Sciatic nerve (tissue), 2 donors: ENCODE measurements around the gene UFSP2. TPM values are rescaled to one million over a fixed set of nuclear protein-coding genes. Genes with fewer than 3 reads are reported as not detected.
"Not testable (repeated sequence)": the region's sequence is repeated elsewhere in the genome, so short reads cannot be mapped to it uniquely, and the experiment has no call there.

Experiments
- ATAC-seq: fragments of 200-7000 bp; cut with Tn5 transposase; one replicate; pipeline ENCODE4 v1.9.1; 2020; ENCODE audit warnings: mild to moderate bottlenecking, moderate library complexity
- DNase-seq: peaks from one replicate; pipeline ENCODE4 v3.0.0-alpha.2; 2020; ENCODE audit warnings: low spot score
- intact Hi-C: fragments of 100-400 bp; cut with DNase I; formaldehyde crosslinking; loops from one replicate; pipeline ENCODE4 v1.14.2; 2022
- total RNA-seq: library from RNA; stranded (reverse); fragmentation: NEBNext Ultra II Directional; extraction: Animal tissue kit (Norgen Biotek cat#: 25700); gene quantifications from one replicate; pipeline ENCODE4 v1.2.1, GENCODE V29; 2021
- donor health status: DM: no; HTN: no; CAD: no.
- donor health status: DM: no; HTN: no; CAD: no.

The UFSP2 gene
- total RNA-seq, 1 donor from 2014 or later: 38.9 TPM

DNA sequence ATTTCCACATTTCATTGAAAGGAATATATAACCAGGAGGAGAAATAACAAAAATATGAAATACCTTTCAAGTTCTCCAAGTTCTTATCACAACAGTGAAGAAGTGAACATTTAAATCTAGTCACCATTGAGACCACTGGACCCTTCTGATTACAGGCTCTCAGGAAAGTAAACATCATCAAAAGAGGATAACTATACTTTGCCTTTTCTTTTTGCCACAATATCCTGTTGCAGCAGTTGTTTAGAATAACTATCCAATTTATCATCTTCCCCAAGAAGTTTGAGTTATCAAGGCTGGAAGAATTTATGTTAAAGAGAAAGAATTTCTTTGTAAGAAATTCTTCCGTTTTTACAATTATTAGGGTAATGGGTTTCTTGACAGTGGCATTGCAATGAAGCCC, 33.6 kb downstream of the UFSP2 start:
- DNase-seq (no peak), ATAC-seq (no peak)
- intact Hi-C loops: no loop called here

DNA sequence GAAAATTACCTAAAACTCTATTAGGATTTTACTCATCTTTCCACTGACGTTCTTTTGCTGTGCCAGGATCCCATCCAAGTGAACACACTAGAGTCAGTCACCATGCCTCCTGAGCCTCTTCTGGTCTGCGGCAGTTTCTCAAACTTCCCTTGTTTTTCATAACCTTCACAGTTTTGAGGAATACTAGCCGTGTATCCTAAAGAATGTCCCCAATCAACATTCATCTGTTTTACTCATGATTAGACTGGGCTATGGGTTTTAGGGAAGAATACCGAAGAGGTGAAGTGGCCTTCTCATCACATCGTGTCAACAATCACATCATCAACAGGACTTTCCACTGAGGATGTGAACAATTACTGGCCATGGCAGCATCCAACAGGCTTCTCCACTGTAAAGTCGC, 34.8 kb downstream of the UFSP2 start:
- DNase-seq: no peak
- ATAC-seq: no peak
- intact Hi-C loops: no loop called here

GRCh38 chr4:185387957-185388356, 37.8 kb downstream of the UFSP2 start:
- ATAC-seq (no peak), DNase-seq (no peak)

DNA sequence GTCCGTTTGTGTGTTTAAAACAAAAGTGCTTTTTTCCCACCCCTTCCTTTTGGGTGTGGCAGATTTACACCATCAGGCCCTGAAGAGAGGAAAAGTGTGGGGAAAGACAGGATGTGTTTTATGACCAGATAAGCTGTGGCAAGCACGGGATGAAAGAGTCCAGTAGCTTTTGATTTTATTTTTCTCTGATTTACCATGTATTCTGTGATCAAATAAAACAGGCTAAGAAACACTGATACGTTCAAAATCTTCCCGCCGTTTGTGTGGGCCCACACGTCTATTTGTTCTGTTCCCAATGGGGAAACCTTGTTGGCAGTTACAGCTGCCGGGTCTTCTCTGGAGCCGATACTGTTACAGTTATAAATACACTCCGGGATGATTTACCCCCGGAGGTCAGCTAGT, 40.8 kb downstream of the UFSP2 start:
- intact Hi-C loops: no loop called here
- no peak for DNase-seq
- ATAC-seq: peak; percentile 66

More at GRCh38 chr4:185387957-185388356, 37.8 kb downstream of the UFSP2 start:
- intact Hi-C loops: no loop called here

DNA sequence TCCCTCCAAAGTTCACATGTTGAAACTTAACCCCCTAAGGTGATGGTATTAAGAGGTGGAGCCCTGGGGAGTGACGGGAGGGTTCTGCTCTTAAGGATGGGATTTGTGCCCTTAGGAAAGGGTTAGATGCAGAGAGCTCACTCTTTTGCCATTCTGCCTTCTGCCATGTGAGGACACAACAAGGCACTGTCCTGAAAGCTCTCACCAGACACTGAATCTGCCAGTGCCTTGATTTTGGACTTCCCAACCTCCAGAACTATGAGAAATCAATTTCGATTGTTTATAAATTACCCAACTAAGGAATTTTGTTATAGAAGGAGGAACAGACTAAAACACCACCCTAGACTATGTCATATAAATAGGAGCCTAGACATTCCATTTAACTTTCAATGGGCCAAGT, 41.7 kb downstream of the UFSP2 start:
- ATAC-seq: no peak
- intact Hi-C loops: no loop called here
- DNase-seq: no peak

DNA sequence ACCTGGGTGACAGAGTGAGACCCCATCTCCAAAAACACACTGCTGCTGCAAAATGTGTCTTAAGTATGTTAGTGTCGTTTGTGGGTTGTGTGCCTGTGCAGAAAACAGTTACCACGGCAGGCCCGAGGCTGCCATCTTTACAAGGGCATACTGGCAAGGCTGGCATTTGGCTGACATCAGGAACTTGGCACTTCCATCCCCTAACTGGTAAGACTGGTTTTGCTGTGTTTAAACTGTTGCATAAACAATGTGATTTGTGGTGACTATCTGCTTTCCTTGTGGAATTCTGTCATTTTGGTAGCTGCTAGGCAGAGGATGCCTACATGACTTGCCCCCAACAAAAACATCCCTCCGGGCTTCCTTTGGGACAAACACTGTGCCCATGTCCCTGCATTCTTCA, 42.3 kb downstream of the UFSP2 start:
- DNase-seq (no peak), ATAC-seq (no peak)
- intact Hi-C loops: no loop called here

GRCh38 chr4:185382754-185383153, 43.0 kb downstream of the UFSP2 start:
- no peak for DNase-seq
- no peak for ATAC-seq
- intact Hi-C loops: no loop called here

- DNase-seq (no peak), ATAC-seq (no peak)
- intact Hi-C loops: no loop called here
Observed at GRCh38 chr4:185381288-185382196, 44.2 kb downstream of the UFSP2 start.

GRCh38 chr4:185380320-185380719, 45.4 kb downstream of the UFSP2 start:
- no peak for ATAC-seq
- DNase-seq: no peak
- intact Hi-C loops: no loop called here

DNA sequence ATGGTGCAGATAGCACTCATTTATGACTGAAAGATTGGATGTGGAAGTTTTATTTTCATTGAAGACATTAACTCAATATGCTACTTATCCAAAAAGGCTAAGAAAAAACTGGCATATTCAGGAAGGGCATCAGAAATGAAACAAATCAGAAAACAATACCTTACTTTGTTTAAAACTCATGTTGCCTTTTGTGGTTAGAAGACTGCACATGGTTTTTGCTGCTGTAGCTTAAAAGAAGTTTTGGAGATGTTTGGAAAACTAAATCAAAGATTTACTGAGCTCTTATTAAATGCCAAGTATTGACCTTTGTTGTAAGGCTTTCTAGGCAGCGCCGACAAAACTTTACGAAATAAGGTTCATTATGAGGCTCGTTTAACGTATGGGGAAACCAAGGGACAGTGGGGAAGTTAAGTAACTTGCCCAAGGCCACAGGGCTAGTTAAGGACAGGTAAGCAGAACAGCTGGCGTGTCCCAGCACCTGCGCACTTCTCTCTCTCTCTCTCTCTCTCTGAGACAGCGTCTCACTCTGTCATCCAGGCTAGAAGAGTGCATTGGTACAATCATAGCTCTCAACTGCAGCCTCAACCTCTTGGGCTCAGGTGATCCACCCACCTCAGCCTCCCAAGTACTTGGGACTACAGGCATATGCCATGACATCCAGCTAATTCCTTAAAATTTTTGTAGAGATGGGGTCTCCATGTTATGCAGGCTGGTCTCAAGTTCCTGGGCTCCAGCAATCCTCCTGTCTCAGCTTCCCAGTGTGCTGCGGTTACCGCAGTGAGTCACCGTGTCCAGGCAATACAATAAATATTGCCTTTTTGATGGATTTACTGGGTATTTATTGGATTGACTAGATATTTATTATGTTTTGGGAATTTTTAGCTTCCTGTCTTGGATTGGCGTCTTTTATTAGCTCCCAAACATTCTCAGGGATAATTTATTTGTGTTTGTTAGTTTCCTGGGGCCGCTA, 46.2 kb downstream of the UFSP2 start:
- ATAC-seq: no peak
- intact Hi-C loops: no loop called here
- no peak for DNase-seq

GRCh38 chr4:185378264-185378663, 47.5 kb downstream of the UFSP2 start:
- intact Hi-C loops: no loop called here
- DNase-seq (no peak), ATAC-seq (no peak)

GRCh38 chr4:185374573-185374972, 51.2 kb downstream of the UFSP2 start:
- ATAC-seq (no peak), DNase-seq (no peak)
- intact Hi-C loops: no loop called here

DNA sequence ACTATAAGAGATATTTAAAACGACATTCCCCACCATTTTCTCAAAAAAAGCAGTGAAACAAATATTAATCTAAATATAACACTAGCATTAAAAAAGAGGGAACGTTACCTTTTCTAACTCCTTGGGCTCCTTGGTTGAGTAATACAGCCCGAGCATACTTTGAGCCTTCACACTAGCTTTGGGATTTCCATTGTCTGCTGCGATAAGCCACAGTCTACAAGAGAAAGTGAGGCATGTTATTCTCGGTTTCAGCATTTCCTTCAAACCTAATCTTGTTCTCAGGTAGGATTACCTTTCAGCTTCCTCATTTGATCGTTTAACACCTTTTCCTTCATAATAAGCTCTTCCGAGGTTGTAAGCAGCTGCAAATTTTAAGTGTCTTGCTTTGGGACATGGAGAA, 51.7 kb downstream of the UFSP2 start:
- ATAC-seq: no peak
- intact Hi-C loops: no loop called here
- DNase-seq: no peak

- intact Hi-C loops: no loop called here
- ATAC-seq: no peak
- DNase-seq: no peak
Observed at GRCh38 chr4:185371702-185372101, 54.1 kb downstream of the UFSP2 start.

DNA sequence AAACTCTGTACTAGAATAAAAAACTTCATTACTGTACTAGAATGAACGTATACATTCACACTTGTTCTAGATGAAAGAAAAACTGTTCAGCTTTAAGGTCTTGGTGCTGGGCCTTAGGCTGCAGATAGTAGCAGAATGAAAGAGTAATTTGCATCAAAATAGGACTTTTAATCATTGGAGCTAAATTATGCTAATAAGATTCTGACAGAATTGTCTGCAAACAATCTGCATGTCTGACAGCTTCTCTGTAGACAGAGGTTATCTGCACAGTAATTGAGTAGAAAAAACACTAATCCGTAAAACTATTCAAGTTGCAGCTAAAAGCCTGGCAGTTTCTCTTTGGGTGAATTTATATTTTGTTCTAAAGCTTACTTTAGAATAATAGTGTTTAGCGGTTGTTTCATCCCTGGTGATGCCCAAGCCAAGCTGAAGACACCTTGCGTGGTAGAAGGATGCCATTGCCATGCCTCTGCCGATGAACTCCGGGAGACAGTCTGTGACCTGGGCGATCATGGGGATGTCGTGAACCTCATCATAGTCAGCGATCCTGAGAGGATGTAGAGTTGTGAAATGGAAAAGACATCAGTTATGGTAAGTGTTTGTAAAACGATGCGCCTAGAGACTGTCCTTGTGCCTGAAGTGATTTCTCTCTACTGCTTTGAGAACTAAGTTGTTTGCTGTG, 55.4 kb downstream of the UFSP2 start:
- no peak for ATAC-seq
- intact Hi-C loops: no loop called here

GRCh38 chr4:185369731-185370130, 56.0 kb downstream of the UFSP2 start:
- DNase-seq (no peak), ATAC-seq (no peak)
- intact Hi-C loops: no loop called here

More for the DNA sequence above, 55.4 kb downstream of the UFSP2 start:
- no peak for DNase-seq

DNA sequence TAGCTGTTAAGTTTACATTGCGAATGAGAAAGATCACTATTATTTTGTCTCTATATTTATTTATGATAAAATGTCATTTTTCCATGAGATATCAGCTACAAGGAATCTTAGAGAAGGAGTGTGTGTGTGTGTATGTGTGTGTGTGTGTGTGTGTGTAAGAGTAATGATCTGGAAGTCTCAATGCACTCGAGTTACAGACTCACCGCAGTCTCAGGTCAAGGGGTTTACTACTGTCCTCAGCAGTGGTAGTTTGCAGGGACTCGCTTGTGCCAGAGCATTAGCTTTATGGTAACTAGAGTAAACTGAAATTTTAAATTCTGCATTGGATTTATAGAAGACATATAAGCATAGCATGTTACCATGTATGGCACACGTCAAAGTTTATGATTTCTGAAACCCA, 60.9 kb downstream of the UFSP2 start:
- no peak for ATAC-seq
- intact Hi-C loops: no loop called here
- no peak for DNase-seq

DNA sequence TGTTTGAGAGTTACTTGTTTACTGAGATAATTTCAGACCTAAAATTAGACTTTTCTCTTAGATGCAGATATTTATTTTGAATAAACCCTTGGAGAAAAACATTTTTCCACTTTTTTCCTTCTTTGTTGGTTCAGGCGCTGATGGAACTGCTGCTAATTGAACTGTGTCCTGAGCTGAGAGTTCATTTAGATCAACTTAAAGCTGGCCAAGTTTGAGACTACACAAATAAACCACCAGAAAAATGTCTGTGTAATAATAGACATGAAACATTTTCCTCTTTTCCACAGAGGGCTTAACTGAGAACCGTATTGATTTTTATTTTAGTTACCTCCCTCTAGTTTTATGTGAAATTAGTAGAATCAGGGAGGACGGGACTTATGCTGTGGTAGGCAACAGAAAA, 62.5 kb downstream of the UFSP2 start:
- intact Hi-C loops: no loop called here
- DNase-seq: no peak
- no peak for ATAC-seq

- DNase-seq, ATAC-seq, intact Hi-C loops: not testable (repeated sequence)
Observed at GRCh38 chr4:185362570-185362969, 63.2 kb downstream of the UFSP2 start.
